Measurements from ENCODE around the gene GOLGA8R. TPM values are rescaled to one million over a fixed set of nuclear protein-coding genes. Genes with fewer than 3 reads are reported as not detected.
"Not testable (repeated sequence)": the region's sequence is repeated elsewhere in the genome, so short reads cannot be mapped to it uniquely, and the experiment has no call there.

Gene GOLGA8R
- 5.1 TPM for total RNA-seq
- long read RNA-seq, partial matches to known transcripts, result 0 of 1 reads
- long read RNA-seq, other reads (novel, unspliced or antisense), result 1 of 1 reads

GRCh38 chr15:30414160-30414559 lies at the start of gene GOLGA8R:
Gene GOLGA8R, minus strand, starts transcription at chr15:30414260. Its CDS starts 98 bp downstream, at chr15:30414162.
- intact Hi-C loops (cut with DNase I); H3K27me3 ChIP-seq (ENCODE audit: low read depth); H3K27ac ChIP-seq; H3K4me3 ChIP-seq; ATAC-seq; H3K9me3 ChIP-seq; DNase-seq; H3K4me1 ChIP-seq; H3K36me3 ChIP-seq: not testable (repeated sequence)

GRCh38 chr15:30463849-30464248 lies 49.8 kb upstream of the GOLGA8R start:
- ATAC-seq; intact Hi-C loops (cut with DNase I): not testable (repeated sequence)

GRCh38 chr15:30462176-30462575 lies 48.1 kb upstream of the GOLGA8R start:
- ATAC-seq; H3K9me3 ChIP-seq; H3K36me3 ChIP-seq; DNase-seq; H3K27me3 ChIP-seq (ENCODE audit: low read depth); intact Hi-C loops (cut with DNase I); H3K4me1 ChIP-seq; H3K4me3 ChIP-seq; H3K27ac ChIP-seq: not testable (repeated sequence)

More at GRCh38 chr15:30463849-30464248, 49.8 kb upstream of the GOLGA8R start:
- not testable (repeated sequence) for H3K36me3 ChIP-seq; H3K4me3 ChIP-seq; H3K4me1 ChIP-seq; H3K9me3 ChIP-seq; DNase-seq; H3K27me3 ChIP-seq (ENCODE audit: low read depth); H3K27ac ChIP-seq

- H3K4me1 ChIP-seq; ATAC-seq; H3K27ac ChIP-seq; DNase-seq; intact Hi-C loops (cut with DNase I); H3K36me3 ChIP-seq; H3K9me3 ChIP-seq; H3K27me3 ChIP-seq (ENCODE audit: low read depth); H3K4me3 ChIP-seq: not testable (repeated sequence)
These were observed 38.6 kb upstream of the GOLGA8R start for GRCh38 chr15:30452702-30453101.

GRCh38 chr15:30438348-30438747 lies 24.3 kb upstream of the GOLGA8R start:
- DNase-seq; H3K4me3 ChIP-seq; H3K27me3 ChIP-seq (ENCODE audit: low read depth); H3K27ac ChIP-seq; H3K9me3 ChIP-seq; H3K36me3 ChIP-seq; H3K4me1 ChIP-seq; intact Hi-C loops (cut with DNase I); ATAC-seq: not testable (repeated sequence)

GRCh38 chr15:30435878-30436277 lies 21.8 kb upstream of the GOLGA8R start:
- not testable (repeated sequence) for ATAC-seq

GRCh38 chr15:30420723-30421122 lies 6.7 kb upstream of the GOLGA8R start:
- H3K36me3 ChIP-seq; H3K9me3 ChIP-seq; H3K4me1 ChIP-seq; H3K27me3 ChIP-seq (ENCODE audit: low read depth); H3K27ac ChIP-seq; H3K4me3 ChIP-seq; DNase-seq; intact Hi-C loops (cut with DNase I); ATAC-seq: not testable (repeated sequence)

More at GRCh38 chr15:30435878-30436277, 21.8 kb upstream of the GOLGA8R start:
- H3K9me3 ChIP-seq; H3K27me3 ChIP-seq (ENCODE audit: low read depth); H3K4me3 ChIP-seq; H3K36me3 ChIP-seq; H3K27ac ChIP-seq; intact Hi-C loops (cut with DNase I); H3K4me1 ChIP-seq: not testable (repeated sequence)
- DNase-seq, result peak; percentile 9

GRCh38 chr15:30407636-30408035 lies 6.4 kb downstream of the GOLGA8R start:
- ATAC-seq; intact Hi-C loops (cut with DNase I); H3K36me3 ChIP-seq; H3K27ac ChIP-seq; H3K4me3 ChIP-seq; H3K27me3 ChIP-seq (ENCODE audit: low read depth); H3K9me3 ChIP-seq; H3K4me1 ChIP-seq: not testable (repeated sequence)
- peak; percentile 10 for DNase-seq

- ATAC-seq; H3K36me3 ChIP-seq; H3K9me3 ChIP-seq; H3K4me3 ChIP-seq; intact Hi-C loops (cut with DNase I); H3K27me3 ChIP-seq (ENCODE audit: low read depth); H3K27ac ChIP-seq; H3K4me1 ChIP-seq: not testable (repeated sequence)
- TF ChIP-seq CTCF (IDR thresholded peaks at IDR 0.05), result peak; percentile 31
- peak; percentile 75 for DNase-seq
These were observed 15.1 kb downstream of the GOLGA8R start for GRCh38 chr15:30398988-30399387.

GRCh38 chr15:30393664-30393991 lies 20.4 kb downstream of the GOLGA8R start:
- H3K27ac ChIP-seq; H3K36me3 ChIP-seq; H3K4me3 ChIP-seq; H3K4me1 ChIP-seq; DNase-seq; H3K27me3 ChIP-seq (ENCODE audit: low read depth); intact Hi-C loops (cut with DNase I); H3K9me3 ChIP-seq: not testable (repeated sequence)
- peak; percentile 78 to 79 for ATAC-seq

GRCh38 chr15:30392766-30393663 lies 21.0 kb downstream of the GOLGA8R start, which contains the start of gene CHRFAM7A:
Gene CHRFAM7A, minus strand, starts transcription at chr15:30393540. Its CDS starts 10,189 bp downstream, at chr15:30383351.
- H3K4me3 ChIP-seq; intact Hi-C loops (cut with DNase I): not testable (repeated sequence)

GRCh38 chr15:30386318-30386887 lies 27.7 kb downstream of the GOLGA8R start:
- ATAC-seq; DNase-seq; H3K27ac ChIP-seq; H3K4me3 ChIP-seq; H3K27me3 ChIP-seq (ENCODE audit: low read depth); H3K4me1 ChIP-seq; H3K36me3 ChIP-seq; H3K9me3 ChIP-seq; intact Hi-C loops (cut with DNase I): not testable (repeated sequence)

More at GRCh38 chr15:30392766-30393663, 21.0 kb downstream of the GOLGA8R start, which contains the start of gene CHRFAM7A:
- not testable (repeated sequence) for DNase-seq; H3K27ac ChIP-seq; H3K36me3 ChIP-seq; H3K27me3 ChIP-seq (ENCODE audit: low read depth); H3K4me1 ChIP-seq; H3K9me3 ChIP-seq
- peak; percentile 90 to 91 for ATAC-seq

- H3K4me3 ChIP-seq; H3K9me3 ChIP-seq; DNase-seq; H3K4me1 ChIP-seq; H3K36me3 ChIP-seq; H3K27me3 ChIP-seq (ENCODE audit: low read depth); intact Hi-C loops (cut with DNase I); H3K27ac ChIP-seq; ATAC-seq: not testable (repeated sequence)
These were observed 37.0 kb downstream of the GOLGA8R start for GRCh38 chr15:30377082-30377413.

All from lower lobe of right lung (tissue), 2 donors.